ENCODE results near the gene ANKRD34A.

- TF ChIP-seq POLR2A (IDR thresholded peaks at IDR 0.05) (no peak), CTCF (IDR thresholded peaks at IDR 0.05) (no peak)
These were observed 28.1 kb downstream of the ANKRD34A start for GRCh38 chr1:145936247-145936646.

Data from right lobe of liver (tissue), 4 donors.